Upper lobe of left lung (tissue), 6 donors: ENCODE measurements around the gene PTN. TPM values are rescaled to one million over a fixed set of nuclear protein-coding genes. Genes with fewer than 3 reads are reported as not detected.

Experiments used
- ATAC-seq, 2 donors: fragments of 200-7000 bp; cut with Tn5 transposase; one replicate each; pipeline ENCODE4 v1.9.1; 2022; ENCODE audit warnings: mild to moderate bottlenecking in 2 of 2, moderate library complexity in 2 of 2; ENCODE audit not compliant: low FRiP score in 2 of 2
- DNase-seq, 2 donors: peaks; one replicate each; pipeline ENCODE4 v3.0.0-alpha.2; 2019 to 2020
- H3K27ac ChIP-seq, 4 donors: fragments of 200-600 bp; sonication (generic); one replicate each; pipeline ENCODE4 v1.5.1; 2016 to 2019
- H3K27me3 ChIP-seq, 4 donors: fragments of 200-600 bp; sonication (generic); one replicate each; pipeline ENCODE4 v1.5.1; 2017 to 2019
- H3K36me3 ChIP-seq, 4 donors: fragments of 200-600 bp; sonication (generic); one replicate each; pipeline ENCODE4 v1.5.1; 2016 to 2019
- H3K4me1 ChIP-seq, 4 donors: fragments of 200-600 bp; sonication (generic); one replicate each; pipeline ENCODE4 v1.5.1; 2018 to 2019
- H3K4me3 ChIP-seq, 4 donors: fragments of 200-600 bp; sonication (generic); one replicate each; pipeline ENCODE4 v1.5.1; 2017 to 2019; ENCODE audit warnings: mild to moderate bottlenecking in 2 of 4, moderate library complexity in 1 of 4
- H3K9me3 ChIP-seq, 4 donors: fragments of 200-600 bp; sonication (generic); one replicate each; pipeline ENCODE4 v1.5.1; 2018 to 2019
- EP300 ChIP-seq, 4 donors: sonication (generic); formaldehyde crosslinking; IDR thresholded peaks; one replicate each; pipeline ENCODE4 v1.5.1; 2017; ENCODE audit warnings: antibody characterized with exemption in 4 of 4, control low read depth in 2 of 4
- POLR2A ChIP-seq, 4 donors: fragments of 450-650 bp; IDR thresholded peaks; one replicate each; pipeline ENCODE4 v1.5.1; 2016 to 2017; ENCODE audit warnings: antibody characterized with exemption in 4 of 4, mild to moderate bottlenecking in 2 of 4
- POLR2AphosphoS5 ChIP-seq, 2 donors: sonication (generic); formaldehyde crosslinking; IDR thresholded peaks; one replicate each; pipeline ENCODE4 v1.5.1; 2017; ENCODE audit warnings: antibody characterized with exemption in 2 of 2
- WGBS, 2 donors: methylation state at CpG; one replicate each; pipeline ENCODE4 v1.1.5; 2017 to 2018; 5-methylcytosine and 5-hydroxymethylcytosine counted together
- total RNA-seq, 6 donors: library from RNA; depleted of rRNA in 4 of 6; stranded (reverse); fragments of >200 nt in 4 of 6; gene quantifications; one replicate each; pipeline versions ENCODE4 v1.1.0 to v1.2.1, GENCODE V29; 2016 to 2021
- TF ChIP-seq, protein P1 (sequence below), 6 experiments: fragments of 450-650 bp in 4 of 6; fragments of 200-600 bp in 2 of 6; sonication (generic) in 2 of 6; IDR thresholded peaks; one replicate each; pipeline ENCODE4 v1.5.1; 2016 to 2019; ENCODE audit warnings: antibody characterized with exemption in 6 of 6
- donor health status: DM: no; HTN: no; CAD: no; lungs with moderate emphysema.
- donor health status: DM: no; HTN: yes; CAD: no; lungs with severe emphysema.

The PTN gene
- total RNA-seq, 6 donors from 2014 or later, result 2.4 to 10.3 (median 3.3) TPM

GRCh38 chr7:137295739-137296324 lies 47.7 kb downstream of the PTN start:
- Histone ChIP-seq H3K9me3 (no peaks in the 10 kb centered on the region), H3K27ac (no peak overlapping the region), H3K36me3 (no peaks in the 10 kb centered on the region), H3K4me1 (no peaks in the 10 kb centered on the region), H3K4me3 (no peak overlapping the region), H3K27me3 (no peaks in the 10 kb centered on the region)
- ATAC-seq, result no peak
- no peak for DNase-seq
- TF ChIP-seq EP300 (IDR thresholded peaks at IDR 0.05) (no peak), POLR2A (IDR thresholded peaks at IDR 0.05) (no peak), POLR2AphosphoS5 (IDR thresholded peaks at IDR 0.05) (no peak)
- TF ChIP-seq, protein P1, sequence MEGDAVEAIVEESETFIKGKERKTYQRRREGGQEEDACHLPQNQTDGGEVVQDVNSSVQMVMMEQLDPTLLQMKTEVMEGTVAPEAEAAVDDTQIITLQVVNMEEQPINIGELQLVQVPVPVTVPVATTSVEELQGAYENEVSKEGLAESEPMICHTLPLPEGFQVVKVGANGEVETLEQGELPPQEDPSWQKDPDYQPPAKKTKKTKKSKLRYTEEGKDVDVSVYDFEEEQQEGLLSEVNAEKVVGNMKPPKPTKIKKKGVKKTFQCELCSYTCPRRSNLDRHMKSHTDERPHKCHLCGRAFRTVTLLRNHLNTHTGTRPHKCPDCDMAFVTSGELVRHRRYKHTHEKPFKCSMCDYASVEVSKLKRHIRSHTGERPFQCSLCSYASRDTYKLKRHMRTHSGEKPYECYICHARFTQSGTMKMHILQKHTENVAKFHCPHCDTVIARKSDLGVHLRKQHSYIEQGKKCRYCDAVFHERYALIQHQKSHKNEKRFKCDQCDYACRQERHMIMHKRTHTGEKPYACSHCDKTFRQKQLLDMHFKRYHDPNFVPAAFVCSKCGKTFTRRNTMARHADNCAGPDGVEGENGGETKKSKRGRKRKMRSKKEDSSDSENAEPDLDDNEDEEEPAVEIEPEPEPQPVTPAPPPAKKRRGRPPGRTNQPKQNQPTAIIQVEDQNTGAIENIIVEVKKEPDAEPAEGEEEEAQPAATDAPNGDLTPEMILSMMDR (IDR thresholded peaks at IDR 0.05), result no peak
- WGBS, 2 donors, result 63 to 69% methylated on average over 2 of the region's 2 CpGs

DNA sequence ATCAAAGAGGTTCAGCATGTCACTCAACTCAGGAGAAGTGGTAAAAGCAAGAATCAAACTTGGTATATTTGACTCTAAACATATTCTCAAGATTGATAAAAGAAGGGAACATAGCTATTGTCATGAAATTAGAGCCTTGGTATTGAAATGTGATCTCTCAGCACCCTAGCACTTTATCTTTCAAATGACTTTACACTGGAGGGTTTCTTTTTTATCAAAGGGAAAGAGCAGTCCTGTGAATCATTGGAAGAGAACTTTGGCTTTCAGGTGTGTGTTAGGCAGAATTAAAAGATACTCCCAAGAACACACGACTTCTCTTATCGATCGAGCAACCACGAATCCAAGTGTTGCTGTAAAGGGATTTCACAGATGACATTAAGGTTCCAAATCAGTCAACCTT lies 54.4 kb downstream of the PTN start:
- no peaks in the 10 kb centered on the region for H3K4me1 ChIP-seq
- WGBS, 2 donors, result 80 to 81% methylated on average over 4 of the region's 4 CpGs

GRCh38 chr7:137287651-137288258 lies 55.8 kb downstream of the PTN start:
- Histone ChIP-seq H3K9me3 (no peaks in the 10 kb centered on the region), H3K36me3 (no peaks in the 10 kb centered on the region), H3K27ac (no peak overlapping the region), H3K4me1 (no peaks in the 10 kb centered on the region), H3K4me3 (no peak overlapping the region), H3K27me3 (no peaks in the 10 kb centered on the region)
- no peak for ATAC-seq
- DNase-seq, result no peak
- 74 to 75% methylated on average over 3 of the region's 3 CpGs for WGBS, 2 donors
- no peak for TF ChIP-seq EP300 (IDR thresholded peaks at IDR 0.05)
- no peak for TF ChIP-seq POLR2A (IDR thresholded peaks at IDR 0.05)
- no peak for TF ChIP-seq POLR2AphosphoS5 (IDR thresholded peaks at IDR 0.05)
- TF ChIP-seq, protein P1 (IDR thresholded peaks at IDR 0.05), result no peak

More for the DNA sequence above, 54.4 kb downstream of the PTN start:
- no peak for DNase-seq
- no peak for TF ChIP-seq EP300 (IDR thresholded peaks at IDR 0.05)
- TF ChIP-seq, protein P1 (IDR thresholded peaks at IDR 0.05), result no peak
- TF ChIP-seq POLR2A (IDR thresholded peaks at IDR 0.05), result no peak
- no peak for TF ChIP-seq POLR2AphosphoS5 (IDR thresholded peaks at IDR 0.05)
- Histone ChIP-seq H3K27me3 (no peaks in the 10 kb centered on the region), H3K4me3 (no peak overlapping the region), H3K27ac (no peak overlapping the region), H3K36me3 (no peaks in the 10 kb centered on the region), H3K9me3 (no peaks in the 10 kb centered on the region)
- ATAC-seq, result no peak

DNA sequence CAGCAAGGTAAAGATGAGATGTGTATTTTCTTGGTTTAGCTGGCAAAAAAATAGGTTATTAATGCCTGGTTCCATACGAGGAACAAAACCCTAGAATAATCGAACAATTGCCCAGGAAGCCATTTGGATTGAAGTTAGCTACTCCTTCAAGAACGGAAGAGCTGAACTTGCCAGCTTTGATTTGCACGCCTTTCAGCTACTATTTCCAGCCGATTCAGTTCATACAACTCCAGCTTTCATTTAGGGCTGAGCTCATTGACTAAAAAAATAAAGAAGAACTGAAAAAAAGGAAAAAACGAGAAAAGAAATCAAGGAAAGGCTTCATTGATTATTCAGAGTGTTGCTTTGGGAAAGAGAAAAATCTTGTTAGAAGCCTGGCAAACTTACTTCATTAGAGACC lies 60.4 kb downstream of the PTN start:
- Histone ChIP-seq H3K9me3 (no peaks in the 10 kb centered on the region), H3K4me3 (no peak overlapping the region), H3K27me3 (no peaks in the 10 kb centered on the region), H3K27ac (no peak overlapping the region), H3K36me3 (no peaks in the 10 kb centered on the region), H3K4me1 (no peaks in the 10 kb centered on the region)
- WGBS, 2 donors, result 59 to 68% methylated on average over 6 of the region's 6 CpGs
- no peak for DNase-seq
- no peak for ATAC-seq
- no peak for TF ChIP-seq EP300 (IDR thresholded peaks at IDR 0.05)
- TF ChIP-seq, protein P1 (IDR thresholded peaks at IDR 0.05), result no peak
- TF ChIP-seq POLR2A (IDR thresholded peaks at IDR 0.05), result no peak
- TF ChIP-seq POLR2AphosphoS5 (IDR thresholded peaks at IDR 0.05), result no peak

DNA sequence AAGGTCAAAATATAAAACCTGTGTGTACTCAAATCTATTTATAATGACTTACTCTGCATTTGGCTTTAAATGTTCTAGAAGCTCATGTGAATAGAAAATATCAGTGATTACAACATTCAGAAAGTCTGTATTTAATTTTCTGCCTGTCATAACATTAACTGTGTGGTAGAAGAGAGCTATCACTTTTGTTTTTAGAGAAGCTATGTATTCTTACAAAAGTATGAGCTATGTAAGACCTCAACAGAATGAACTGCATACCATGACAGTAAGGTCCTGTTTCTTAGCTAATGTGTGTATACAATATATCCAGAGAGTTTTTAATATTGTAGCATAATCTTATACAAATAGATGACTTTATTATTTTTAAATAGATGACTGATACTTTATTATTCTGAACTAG lies 61.5 kb downstream of the PTN start:
- no peak for DNase-seq
- H3K36me3 ChIP-seq, result no peaks in the 10 kb centered on the region
- no peaks in the 10 kb centered on the region for H3K9me3 ChIP-seq
- no peak overlapping the region for H3K27ac ChIP-seq
- no peak overlapping the region for H3K4me3 ChIP-seq
- ATAC-seq, result no peak
- TF ChIP-seq EP300 (IDR thresholded peaks at IDR 0.05) (no peak), POLR2A (IDR thresholded peaks at IDR 0.05) (no peak), POLR2AphosphoS5 (IDR thresholded peaks at IDR 0.05) (no peak)
- TF ChIP-seq, protein P1 (IDR thresholded peaks at IDR 0.05), result no peak
- no peaks in the 10 kb centered on the region for H3K4me1 ChIP-seq
- H3K27me3 ChIP-seq, result no peaks in the 10 kb centered on the region
